ENCODE data around the gene ACVR2A. TPM values are rescaled to one million over a fixed set of nuclear protein-coding genes. Genes with fewer than 3 reads are reported as not detected.

ACVR2A gene
- total RNA-seq, 1 experiment from 2014 or later, result 5.0 TPM

DNA sequence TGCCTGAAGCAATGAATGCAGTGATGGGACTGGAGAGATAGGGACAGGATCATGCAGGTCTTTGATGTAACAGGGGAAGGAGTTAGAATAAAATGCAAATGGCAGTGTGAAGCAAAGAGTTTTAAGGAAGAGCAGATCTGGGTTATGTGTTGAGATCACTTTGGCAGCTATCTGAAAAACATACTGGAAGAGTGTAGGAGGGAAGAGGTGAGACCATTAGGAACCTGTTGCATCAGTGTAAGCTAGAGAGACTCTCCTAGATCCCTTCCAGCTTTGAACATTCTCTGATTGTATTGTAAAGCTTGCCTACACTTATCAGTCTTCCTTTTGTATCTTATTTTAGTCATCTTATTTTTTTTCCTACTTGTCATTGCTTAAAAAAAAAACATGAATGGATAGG is 10.5 kb downstream of the ACVR2A start:
- no peak for DNase-seq (ENCODE audit: low read depth)

DNA sequence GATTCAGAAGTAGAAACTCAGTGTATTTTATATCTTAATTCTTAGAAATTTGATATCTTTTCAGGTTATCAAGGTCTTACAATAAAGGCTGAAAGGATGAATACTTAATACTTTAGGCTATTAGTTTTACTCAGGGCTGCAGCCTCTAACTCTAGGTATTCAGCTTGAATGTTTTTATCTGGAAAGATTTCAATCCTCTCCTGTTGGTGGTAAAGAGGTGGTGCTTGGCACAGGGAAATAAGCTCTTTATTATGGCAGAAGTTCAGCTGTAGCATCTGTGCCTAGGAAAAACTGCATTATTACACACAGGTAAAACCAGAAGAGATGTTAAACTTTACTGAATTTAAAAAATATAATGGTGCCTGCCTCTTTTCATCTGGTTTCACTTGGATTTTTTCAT is 11.1 kb downstream of the ACVR2A start:
- DNase-seq (ENCODE audit: low read depth), result no peak

DNA sequence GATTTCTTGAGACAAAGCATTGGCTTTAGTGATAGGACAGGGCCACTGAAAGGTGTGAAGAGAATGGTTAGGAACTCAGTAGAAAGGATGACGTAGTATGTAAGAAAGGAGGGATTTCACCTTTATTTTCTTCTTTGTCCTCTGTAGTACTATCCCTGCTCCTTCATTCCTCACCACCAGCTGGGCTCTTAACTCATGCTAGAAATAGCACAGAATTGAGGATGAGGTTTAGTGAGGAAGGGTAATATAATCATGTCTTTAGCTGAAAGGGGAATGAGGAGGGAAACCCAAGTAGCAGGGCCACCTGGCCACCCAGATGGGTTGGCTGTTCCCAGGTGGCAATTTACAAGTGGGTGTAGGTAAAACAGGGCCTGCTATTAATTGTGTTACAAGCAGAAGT is 15.2 kb downstream of the ACVR2A start:
- DNase-seq (ENCODE audit: low read depth), result no peak

DNA sequence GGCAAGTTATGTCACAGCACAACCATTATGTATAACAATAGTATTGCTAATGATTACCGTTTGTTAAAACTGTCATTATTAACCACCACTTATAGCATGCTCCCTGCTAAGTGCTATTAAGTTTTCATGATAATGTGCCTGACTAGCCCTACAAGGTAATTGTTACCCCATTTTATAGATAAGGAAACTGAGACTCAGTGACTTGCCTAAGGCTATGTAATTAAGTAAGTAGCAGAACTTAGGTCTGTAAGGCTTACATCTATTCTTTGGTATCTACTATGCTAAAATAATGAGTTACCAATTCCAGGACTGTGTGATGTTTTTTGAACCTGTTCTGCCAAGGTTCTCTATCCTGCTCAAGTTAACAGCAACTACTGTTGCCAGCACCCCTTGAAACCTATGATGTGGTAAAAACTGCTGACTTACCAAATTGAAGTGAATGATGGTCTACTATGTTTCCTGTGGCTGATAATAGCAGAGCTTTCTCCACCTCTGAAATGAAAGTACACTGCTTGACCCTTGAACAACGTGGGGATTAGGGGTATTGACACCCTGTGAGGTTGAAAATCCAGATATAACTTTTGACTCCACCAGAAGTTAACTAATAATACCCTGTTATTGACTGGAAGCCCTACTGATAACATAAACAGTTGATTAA is 18.2 kb downstream of the ACVR2A start:
- peak; percentile 13 for DNase-seq (ENCODE audit: low read depth)

DNA sequence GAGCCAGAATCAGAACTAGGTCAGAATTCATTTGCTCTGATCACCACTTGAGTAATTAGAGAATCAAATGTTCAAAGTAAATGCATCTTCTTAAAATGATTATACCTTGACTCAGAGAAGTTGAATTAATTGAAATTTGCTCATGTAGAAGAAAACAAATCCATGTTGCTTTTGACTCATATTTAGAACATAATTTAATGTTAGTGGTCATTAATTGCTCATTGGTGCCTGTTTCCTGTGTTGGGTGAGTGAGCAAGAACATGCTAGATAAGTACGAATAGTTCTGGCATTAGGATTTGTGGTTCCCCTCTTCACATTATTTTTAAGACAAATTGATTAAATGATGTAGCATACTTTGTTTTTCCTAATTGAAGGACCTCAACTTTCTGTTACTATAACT is 19.0 kb downstream of the ACVR2A start:
- DNase-seq (ENCODE audit: low read depth), result peak; percentile 69

DNA sequence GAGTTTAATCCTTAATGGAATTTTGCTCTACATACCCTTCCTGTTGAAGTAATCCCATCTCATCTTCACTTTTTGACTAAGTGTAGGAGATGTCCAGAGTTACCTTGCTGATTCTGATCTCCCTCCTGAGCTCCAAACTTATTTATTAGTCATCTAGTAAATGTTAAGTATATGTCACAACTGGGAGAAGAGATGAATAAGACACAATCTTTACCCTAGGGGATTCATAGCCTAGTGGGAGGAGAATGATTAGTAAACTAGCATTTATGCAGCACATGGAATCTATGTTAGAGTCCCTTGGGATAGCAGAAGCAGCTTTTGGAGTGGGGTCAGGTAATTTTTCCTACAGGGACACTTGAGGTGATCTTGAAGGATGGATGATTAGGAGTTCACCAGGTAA is 20.7 kb downstream of the ACVR2A start:
- peak; percentile 7 for DNase-seq (ENCODE audit: low read depth)

DNA sequence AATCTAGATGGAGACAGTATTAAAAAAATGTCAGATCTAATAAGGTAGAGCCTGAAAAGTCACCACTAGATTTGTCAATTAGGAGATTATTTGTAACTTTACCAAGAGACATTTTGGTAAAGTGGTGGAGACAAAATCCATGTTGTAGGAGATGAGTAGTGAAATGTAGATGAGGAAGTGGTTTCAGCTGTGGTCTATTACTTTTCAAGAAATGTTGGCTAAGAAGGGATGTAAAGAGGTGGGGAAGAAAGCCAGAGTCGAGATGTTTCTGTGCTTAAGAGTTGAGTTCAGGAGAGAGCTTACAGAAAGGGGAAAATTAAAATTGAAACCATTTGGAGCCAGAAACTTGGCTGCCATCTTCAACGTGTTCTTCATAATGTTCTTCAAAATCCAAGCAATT is 22.2 kb downstream of the ACVR2A start:
- DNase-seq (ENCODE audit: low read depth), result no peak

DNA sequence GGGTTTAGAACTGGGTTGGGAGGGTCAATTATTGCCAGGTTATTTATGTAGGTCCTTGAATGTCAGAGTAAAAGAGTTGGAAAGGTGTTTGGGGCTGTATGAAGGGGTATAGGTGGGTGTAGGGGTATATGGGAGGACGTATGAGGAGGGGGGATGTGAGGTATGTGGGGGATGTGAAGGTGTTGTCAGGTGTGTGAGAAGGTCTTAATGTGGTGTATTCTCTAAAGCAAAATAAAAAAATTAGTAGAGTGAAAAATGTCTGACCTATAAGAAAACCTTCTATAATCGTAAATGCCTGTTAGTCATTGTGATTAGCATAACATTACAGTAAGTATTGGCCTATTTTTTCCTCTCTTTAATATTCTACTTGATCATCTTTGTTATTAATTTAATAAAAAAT is 25.1 kb downstream of the ACVR2A start:
- no peak for DNase-seq (ENCODE audit: low read depth)

DNA sequence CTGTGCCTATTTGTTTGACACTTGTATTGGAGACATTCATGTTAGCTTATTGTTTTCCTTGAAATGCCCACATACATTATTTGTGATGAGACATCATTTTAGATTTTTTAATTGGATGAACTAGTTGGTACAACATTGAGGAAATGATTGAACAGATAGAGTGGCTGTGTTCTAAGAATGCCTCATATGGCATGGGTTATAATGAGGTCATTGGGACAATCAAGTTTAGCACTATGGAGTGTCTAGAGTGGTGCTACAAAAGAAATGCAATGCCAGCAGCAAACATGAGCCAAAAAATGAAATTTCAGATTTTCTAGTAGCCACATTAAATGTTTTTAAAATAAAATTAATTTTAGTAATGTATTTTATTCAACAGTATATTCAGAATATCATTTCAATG is 28.1 kb downstream of the ACVR2A start:
- no peak for DNase-seq (ENCODE audit: low read depth)

DNA sequence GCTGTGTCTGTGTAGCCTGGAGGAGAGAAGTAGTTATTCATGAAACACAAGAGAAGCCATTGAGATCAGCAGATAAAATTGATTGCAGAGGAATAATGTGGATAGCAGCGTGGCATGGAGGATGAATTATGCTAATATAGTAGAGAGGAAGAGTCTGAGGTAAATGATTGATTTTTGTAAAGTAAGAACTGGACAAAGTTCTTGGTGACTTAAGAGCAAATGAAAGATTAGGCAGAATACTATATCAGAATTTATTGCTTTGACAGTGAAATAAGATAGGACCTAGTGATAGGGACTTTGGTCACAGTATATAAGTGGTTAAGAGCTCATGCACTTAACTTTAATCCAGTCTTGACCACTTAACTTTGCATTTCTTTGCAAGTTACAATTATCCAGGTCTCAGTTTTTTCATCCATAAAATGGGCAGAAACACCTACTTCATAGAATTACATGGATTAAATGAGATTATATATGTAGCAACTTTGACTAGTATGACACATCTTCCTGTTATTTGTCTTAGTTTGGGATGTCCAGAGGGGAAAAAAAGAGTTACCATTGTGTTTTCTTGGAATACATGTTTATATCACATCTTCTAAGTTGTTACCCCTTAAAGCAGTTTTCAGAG is 29.1 kb downstream of the ACVR2A start:
- no peak for DNase-seq (ENCODE audit: low read depth)

DNA sequence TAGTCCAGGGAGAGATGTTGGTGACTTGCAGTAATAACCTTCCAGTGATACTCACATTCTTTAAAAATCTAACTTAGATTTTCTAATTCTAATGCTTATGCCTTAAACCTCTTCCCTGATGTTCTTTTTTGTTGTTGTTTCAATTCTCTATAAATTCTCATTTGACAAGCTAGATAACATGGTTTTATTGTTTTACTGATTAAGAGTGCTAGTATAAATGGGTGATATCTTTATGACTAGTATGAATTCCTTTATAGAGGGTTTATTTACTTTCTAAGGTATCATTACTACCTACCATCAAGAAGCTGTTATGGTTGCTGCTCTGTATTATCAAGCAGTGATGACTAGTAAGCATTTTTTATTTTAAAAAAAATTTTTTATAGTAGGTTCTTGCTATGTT is 35.0 kb downstream of the ACVR2A start:
- no peak for DNase-seq (ENCODE audit: low read depth)

DNA sequence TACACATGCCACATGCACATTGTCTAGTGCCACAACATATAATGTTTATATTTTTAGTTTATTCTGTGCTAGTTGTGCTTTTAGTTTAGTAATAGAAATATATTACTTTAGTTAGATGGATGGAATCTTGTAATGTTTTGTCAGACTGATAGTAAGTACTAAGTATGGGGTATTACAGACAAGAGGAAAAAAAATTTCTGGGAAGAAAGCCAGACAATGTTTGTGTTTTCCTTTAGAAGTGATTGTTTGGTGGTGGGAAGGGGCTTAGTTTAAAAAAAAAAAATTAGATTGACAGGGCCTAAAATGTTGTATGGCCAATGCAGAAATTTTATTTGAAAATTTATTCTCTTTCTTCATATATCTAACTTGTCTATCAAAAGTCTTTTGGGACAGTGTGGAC is 37.8 kb downstream of the ACVR2A start:
- no peak for DNase-seq (ENCODE audit: low read depth)

DNA sequence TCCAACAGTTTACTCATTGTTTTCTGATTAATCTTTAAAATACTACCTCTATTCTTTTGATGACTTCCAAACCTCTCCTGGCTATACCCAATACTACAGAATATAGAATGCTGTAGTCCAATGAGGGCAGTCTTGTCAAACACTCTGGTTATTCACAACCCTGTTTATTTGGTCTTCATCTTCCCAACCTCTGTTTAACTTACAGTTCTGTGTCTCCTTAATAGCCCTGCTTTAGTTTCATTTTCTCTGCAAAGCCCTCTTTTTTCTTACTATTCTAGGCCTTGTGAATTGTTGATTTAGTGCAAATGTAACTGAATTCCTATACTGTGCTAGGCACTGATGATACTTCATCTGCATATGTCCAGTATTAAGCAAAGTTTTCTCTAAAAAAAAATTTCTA is 40.0 kb downstream of the ACVR2A start:
- no peak for DNase-seq (ENCODE audit: low read depth)

DNA sequence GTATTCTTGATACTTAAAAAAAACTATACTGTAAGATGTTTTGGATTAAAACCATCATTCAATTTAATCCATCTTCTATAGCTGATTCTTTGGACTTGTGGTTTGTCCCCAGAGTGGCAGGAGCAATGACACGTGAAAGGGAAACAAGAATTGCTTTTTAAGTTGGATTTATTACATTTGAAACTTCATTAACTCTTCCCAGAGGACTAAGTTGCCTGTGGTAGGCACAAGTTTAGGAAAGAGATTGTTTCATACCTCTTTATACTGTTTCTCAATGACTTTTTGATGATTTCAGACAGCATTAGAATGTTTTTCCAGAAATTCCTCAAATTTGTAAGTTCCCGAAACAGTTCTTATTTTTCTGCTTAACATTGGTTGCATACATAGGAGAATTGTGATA is 41.3 kb downstream of the ACVR2A start:
- no peak for DNase-seq (ENCODE audit: low read depth)

DNA sequence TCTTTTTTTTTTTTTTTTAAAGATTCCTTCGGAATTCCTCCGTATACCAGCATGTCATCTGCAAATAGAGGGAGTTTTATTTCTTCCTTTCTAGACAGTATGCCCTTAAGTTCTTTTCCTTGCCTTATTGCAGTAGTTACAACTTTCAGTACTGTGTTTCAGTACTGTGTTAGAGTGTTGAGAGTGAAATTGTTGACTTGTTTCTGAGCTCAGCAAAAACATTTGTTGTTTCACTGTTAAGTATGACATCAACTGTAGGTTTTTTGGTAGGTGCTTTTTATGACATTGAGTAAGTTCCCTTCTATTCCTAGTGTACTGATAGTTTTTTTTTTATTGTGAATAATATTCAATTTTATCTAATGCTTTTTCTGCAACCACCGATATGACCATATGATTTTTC is 43.9 kb downstream of the ACVR2A start:
- DNase-seq (ENCODE audit: low read depth), result no peak

DNA sequence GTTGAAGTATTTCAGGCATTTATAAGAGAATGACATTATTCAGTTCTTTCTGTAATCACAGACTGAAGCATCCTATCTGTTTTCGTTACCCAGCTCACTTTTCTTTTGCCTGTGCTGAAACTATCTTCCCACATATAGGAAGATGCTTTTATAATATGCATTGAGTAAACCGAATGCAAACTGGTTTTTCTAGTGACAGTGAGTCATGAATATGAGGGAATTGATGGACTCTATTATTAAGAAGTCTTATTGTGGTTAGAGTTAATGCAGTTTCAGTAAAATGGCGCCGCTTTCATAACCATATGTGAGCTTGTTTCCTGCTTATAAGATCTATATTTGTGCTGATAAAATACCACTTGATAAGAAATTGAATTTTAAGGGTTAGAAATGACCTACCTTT is 59.2 kb downstream of the ACVR2A start:
- no peak for DNase-seq (ENCODE audit: low read depth)

DNA sequence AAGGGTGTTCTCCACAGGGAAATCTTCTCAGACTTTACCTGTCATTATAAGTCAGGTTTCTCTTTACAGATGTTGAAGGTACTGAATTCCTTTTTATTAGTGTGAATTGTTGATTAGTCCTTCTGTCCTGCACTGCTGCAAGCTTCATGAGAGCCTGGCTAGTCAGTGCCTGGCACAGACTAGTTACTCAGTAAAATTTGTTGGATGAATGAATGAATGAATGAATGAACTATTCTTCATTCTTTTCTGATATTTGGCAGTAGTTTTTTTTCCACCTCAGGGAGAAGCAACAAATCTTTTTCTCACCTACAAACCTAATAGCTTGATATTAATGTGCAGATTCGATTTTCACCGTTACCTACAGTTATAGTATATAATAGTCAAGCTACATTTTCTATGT is 64.3 kb downstream of the ACVR2A start:
- DNase-seq (ENCODE audit: low read depth), result no peak

DNA sequence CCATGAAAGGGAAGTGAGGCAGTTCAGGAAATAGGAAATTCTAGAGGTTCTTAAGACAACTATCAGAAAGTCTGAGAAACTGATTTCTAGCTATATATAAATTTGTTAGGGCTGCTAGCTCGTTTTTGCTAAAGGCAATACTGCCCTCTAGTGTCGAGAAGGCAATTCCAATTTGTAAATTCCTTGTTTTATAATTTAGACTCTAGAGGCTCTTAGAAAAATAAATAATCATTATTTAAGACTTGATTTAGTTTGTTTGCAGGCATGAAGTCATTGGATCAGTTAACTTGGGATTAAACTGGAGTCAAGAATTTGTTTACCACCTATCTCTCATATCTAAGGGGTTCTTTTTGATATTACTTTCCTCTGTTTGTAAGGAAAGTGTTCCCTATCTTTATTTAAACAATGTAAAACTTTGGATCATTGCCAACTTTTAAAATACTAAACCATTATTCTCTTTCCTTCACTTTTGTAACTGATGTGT is 66.2 kb downstream of the ACVR2A start:
- DNase-seq (ENCODE audit: low read depth), result peak; percentile 50

DNA sequence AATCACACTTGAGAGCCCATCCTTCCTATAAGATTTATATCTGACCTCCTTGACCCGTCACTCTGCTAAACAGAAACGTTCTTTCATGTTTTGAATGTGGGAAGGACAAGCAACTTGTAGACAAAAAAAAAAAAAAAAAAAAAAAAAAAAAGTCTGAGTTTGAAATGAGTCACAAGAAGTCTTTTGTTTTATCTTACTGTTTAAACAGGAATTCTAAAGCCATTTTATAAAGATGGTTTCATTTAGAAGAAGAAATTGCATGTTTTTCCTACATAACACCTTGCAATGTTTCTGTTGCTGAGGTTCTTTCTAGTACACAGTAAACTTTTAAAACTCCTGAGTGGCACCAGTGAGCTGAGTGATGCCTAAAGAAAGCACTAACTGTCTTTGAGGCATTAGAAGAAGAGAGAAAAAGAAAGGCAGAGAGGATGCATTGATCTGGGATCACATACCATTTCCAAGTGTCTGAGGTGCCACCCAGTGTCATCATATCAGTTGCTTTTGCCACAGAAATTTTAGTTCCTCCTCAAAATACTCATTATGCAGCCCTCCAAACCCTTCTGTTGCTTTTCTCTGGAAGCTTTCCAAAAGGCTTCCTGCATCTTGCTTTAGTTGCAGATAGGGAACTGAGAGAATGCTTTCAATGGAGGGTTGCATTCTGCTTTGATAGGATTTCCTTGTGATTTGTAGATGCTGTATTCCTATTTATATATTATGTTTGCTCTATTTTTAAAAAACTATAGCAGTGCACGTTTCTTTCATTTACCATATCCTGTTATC is 69.1 kb downstream of the ACVR2A start:
- no peak for DNase-seq (ENCODE audit: low read depth)

DNA sequence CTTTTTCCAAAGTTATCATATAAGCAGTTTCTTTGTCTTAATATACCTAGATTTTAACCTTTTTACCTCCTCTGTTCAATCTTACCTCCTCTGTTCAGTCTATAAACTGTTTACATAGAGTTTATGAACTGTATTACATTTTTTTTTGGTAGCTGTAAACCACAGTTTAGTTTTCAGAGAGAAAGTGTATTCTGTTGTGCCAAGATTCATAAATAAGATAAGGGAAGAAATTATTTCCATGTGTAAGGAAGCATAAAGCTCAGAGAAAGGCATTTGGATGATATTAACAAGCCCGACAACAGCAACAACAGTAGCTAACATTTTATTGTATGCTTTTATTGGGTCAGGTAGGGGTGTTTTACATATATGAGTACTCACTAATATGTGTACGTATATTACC is 71.2 kb downstream of the ACVR2A start:
- no peak for DNase-seq (ENCODE audit: low read depth)

DNA sequence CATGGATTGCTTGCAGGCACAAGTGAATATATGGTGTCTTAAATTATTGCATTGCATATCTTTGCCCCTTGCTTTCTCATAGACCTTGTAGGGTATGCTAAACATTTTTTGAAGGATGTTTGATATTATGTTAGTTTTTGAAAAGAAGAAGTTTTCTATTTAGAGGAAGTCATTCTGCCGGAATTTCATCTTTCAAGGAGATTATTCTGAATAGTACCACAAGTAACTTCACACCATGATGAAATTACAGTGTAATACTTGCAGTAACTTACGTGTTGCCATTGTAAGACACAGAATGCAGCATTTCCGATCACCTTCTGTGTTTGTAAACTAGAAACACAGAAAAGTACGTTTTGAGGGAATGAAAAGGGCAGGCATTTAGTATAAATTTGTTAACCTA is 71.9 kb downstream of the ACVR2A start:
- DNase-seq (ENCODE audit: low read depth), result no peak

DNA sequence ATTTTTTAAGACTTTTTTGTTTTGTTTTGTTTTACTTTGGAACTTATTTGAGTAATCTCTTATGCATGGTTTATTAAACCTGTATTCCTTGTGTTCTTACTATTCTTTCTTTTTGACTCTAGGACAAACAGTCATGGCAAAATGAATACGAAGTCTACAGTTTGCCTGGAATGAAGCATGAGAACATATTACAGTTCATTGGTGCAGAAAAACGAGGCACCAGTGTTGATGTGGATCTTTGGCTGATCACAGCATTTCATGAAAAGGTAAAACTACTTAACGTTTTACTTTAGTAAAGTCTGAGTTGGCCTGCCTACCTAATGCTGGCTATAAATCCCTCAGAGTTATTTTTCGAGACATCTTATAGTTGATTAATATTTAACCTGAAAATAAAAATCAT is 72.3 kb downstream of the ACVR2A start:
- no peak for DNase-seq (ENCODE audit: low read depth)

DNA sequence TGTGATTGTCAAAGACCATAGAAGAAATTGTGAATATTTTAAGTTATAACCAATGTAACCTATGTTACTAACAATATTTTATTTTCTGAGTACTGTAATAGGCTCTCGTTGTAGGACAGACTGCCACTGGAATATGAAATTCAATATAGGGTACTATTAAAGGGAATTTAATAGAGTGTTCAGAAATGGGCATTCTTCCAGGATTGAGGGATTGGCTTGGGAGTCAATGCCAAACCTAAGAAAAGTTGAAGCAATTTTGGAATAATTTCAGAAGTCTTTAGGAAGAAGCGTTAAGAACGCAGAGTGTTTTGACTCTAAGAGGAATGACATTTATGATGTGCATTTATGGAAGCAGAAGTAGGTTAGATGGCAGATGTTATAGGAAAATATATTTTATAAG is 79.0 kb downstream of the ACVR2A start:
- DNase-seq (ENCODE audit: low read depth), result no peak

All from M059J (cell line).